Right ventricle myocardium superior (tissue), 1 donor: ENCODE data around the gene MACROD1. TPM values are rescaled to one million over a fixed set of nuclear protein-coding genes. Genes with fewer than 3 reads are reported as not detected.

Experiments used
- ATAC-seq: fragments of 200-7000 bp; cut with Tn5 transposase; one replicate; pipeline ENCODE4 v1.9.1; 2020; ENCODE audit warnings: mild to moderate bottlenecking; ENCODE audit not compliant: poor library complexity
- DNase-seq: peaks from one replicate; pipeline ENCODE4 v3.0.0-alpha.2; 2020
- intact Hi-C: fragments of 100-400 bp; cut with DNase I; formaldehyde crosslinking; loops from one replicate; pipeline ENCODE4 v1.11.2; 2022
- total RNA-seq: library from RNA; stranded (reverse); fragmentation: NEBNext Ultra II Directional; extraction: Animal tissue kit (Norgen Biotek cat#: 25700); gene quantifications from one replicate; pipeline ENCODE4 v1.2.1, GENCODE V29; 2021
- donor health status: DM: no; HTN: yes; CAD: no; lungs with severe emphysema.

MACROD1 gene
- total RNA-seq, 1 donor from 2014 or later = 124 TPM

- DNase-seq (no peak), ATAC-seq (no peak)
- intact Hi-C loops = no loop called here
These were observed 64.5 kb downstream of the MACROD1 start for GRCh38 chr11:64101461-64101860.

GRCh38 chr11:64100782-64101353, 65.0 kb downstream of the MACROD1 start:
- ATAC-seq (no peak), DNase-seq (no peak)
- intact Hi-C loops = no loop called here

DNA sequence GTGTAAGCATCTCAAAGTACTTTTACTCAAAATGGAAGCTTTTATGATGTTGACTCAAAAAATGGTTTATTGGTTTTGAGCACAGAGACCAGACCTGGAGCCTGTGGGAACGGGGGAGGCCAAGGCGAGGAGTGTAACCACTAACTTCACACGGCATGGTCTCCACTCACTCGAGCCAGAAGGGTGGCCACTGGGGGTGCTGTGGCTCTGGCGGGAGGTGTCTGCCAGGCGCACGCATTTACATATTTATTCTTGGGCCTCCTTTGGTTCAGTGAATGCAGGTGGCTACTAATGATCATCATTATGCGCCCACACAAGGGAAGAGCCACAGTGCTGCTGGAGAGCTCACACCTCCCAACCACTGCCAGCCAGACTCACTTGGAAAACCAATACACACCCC, 65.6 kb downstream of the MACROD1 start:
- ATAC-seq = no peak
- intact Hi-C loops = no loop called here
- no peak for DNase-seq

- no peak for ATAC-seq
- intact Hi-C loops = no loop called here
- no peak for DNase-seq
These were observed 66.5 kb downstream of the MACROD1 start for GRCh38 chr11:64099436-64099835.

DNA sequence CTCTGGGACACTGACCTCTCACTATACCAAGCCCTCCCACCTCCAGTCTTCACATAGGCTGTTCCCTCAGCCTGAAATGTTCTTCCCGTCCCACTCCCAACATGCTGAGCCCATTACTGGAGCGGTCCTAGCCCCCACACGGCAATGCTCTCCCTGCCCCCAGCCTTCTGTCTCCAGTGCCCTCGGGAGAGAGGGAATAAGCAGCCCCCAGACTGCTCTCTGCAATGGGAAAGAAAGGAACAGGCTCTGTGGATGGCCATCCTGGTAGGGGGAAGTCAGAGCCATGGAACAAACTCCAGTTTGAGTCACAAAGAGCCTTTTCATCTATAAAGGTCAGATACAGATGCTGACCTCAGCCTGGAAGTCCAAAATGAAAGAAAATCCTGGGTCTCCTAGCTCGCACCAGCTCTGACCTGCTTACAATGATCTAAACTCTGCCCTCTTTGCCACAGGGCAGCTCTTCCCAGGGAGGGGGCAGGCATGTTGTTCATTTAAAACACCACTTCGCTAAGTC, 67.5 kb downstream of the MACROD1 start:
- intact Hi-C loops = no loop called here
- ATAC-seq = no peak
- no peak for DNase-seq

GRCh38 chr11:64097468-64098317, 68.2 kb downstream of the MACROD1 start:
- no peak for ATAC-seq
- no peak for DNase-seq
- intact Hi-C loops = no loop called here

DNA sequence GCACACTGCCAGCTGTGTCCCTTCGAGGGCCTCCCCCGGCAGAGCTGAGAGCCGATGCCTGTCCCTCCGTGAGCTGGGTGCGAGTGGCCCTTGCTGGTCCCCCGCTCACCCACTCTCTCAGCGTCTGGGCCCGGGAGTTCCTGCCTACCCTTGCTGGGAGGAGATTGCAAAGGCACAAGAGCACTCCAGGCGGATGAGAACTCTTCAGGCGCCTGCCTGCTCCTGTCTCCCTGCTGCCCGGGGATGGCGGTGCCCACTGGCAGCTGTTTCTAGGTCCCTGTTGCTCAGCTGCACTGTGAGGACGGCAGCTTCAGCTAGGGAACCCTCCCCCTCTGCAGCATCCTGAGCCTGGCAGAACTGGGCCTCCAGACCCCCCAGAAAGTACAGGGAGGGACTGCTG, 69.1 kb downstream of the MACROD1 start:
- ATAC-seq (no peak), DNase-seq (no peak)
- intact Hi-C loops = no loop called here

- DNase-seq (no peak), ATAC-seq (no peak)
- intact Hi-C loops = no loop called here
These were observed 70.0 kb downstream of the MACROD1 start for GRCh38 chr11:64095949-64096348.

DNA sequence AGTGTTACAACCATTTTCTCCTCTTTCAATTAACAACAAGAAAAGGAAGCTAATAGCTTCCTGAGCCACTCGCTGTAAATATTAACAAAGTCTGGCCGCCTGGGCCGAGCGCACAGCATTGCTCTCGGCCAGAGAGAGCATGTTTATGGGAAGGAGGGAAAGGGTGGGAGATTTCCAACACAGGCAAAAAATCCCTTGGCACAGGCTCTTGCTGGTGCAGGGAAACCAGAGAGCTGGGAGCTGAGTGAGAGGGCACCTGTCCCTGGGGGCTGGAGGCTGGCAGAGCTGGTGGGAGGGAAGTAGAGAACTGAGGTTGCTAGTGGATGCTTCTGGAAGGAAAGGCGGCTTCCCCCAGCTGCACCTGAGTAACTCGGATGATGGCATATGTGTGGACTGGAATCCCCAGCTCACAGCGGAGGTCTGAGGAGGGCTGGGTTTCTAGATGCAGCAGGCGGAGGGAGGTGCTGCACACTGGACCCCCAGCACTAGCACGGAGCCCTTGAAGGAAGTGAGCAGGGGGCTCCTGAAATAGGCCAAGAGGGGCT, 70.6 kb downstream of the MACROD1 start:
- intact Hi-C loops = no loop called here
- ATAC-seq (no peak), DNase-seq (no peak)

DNA sequence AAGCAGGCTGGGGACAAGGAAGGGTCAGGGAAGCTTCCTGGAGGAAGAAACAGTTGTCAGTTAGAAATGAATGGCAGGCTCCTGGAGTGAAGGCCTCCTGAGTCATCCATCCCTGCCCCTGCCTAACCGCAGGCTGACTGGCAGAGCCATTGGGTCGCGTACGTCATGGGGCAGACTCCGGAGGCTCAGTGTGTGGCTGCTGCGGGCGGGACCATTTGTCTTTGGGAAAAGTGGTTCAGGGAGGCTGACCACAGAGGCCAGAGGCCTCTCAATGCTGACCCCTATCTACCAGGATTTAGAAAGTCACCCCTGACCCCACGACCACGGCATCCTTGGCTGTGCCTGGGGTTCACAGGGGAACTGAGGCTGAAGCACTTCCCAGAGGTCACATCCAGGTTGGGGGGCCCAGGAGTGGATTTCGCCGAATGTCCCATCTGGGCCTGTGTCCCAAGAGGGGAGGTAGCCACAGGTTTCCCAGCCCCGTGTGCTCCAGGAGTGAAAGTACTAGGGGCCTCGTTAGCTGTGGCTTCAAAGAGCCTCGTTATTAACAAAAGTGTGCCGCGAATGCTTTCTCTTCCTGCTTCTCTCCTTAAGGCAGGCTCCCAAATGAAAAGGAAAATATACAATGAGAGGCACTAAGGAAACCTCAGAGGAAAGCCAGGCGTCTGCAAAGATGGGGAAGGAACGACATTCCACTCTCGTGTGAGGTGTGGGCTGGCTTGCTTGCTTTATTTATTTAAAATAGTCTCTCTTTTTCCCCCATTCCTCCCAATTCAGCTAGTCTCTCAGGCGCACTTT, 71.3 kb downstream of the MACROD1 start:
- intact Hi-C loops = no loop called here
- DNase-seq (no peak), ATAC-seq (no peak)

DNA sequence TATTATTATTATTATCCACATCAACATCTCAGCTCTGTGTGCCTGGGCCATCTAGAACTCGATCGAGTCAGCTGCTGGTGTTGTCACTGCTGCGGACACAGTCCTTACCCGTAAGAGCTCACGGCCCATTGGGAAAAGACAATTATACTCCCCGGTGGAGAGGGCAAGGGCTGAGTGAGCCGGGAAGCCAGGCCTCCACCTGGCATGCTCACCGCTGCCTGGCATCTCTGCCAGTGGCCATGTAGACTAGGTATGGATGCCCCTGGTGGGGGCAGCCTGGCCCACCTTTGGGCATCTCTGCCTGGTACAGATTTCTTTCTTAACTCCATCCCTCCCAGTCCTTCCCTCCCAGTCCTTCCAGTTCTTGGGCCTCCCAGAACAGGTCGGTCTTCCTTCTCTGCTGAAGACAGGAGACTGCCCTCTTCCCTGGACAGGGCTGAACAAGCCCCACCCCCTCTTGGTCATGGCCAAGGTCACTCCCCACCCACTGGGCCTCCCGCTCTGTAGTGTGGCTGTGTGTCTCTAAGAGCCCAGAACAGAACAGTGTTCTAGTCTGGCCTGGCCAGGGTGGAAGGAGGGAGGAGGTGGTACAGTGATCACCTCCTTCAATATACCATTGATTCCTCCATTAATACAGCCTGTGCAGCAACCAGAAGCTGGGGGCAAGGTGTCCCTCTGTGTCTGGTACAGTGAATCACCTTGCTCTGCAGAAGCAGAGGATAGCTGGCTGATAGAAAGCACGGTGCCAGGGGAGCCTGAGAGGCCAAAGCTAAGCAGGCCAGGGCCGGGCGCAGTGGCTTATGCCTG, 72.5 kb downstream of the MACROD1 start:
- DNase-seq (no peak), ATAC-seq (no peak)
- intact Hi-C loops = no loop called here

GRCh38 chr11:64092761-64093136, 73.2 kb downstream of the MACROD1 start:
- ATAC-seq = no peak
- no peak for DNase-seq
- intact Hi-C loops = no loop called here

DNA sequence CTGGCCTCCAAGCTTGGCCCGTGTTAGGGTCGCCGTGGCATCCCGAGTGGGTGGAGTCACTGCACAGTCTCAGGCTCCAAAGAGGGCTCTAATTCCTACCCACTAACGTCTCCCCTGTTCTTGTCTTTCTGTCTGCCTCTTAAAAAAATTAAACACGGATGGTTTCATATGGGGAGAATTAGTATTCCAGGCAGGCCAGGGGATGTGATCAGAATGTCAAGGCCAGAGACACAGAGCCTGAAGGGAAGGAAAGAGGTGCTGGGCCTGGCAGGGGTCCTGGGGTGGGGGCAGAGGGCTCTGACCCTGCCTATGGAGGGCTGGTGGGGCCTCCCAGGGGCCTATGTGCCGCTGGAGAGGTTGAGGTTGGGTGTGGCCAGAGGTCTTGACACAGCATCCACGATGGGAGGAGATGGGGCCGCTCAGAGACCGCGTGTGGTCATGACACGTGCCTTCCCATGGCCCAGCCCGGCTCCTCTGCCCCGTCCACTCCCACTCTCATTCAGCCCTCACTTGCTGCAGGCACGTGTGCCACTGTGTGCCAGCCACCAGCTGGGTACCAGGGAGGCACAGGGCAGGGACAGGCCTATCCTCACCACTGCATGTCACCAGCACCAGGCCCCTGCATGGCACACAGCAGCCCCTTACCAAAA, 73.7 kb downstream of the MACROD1 start:
- intact Hi-C loops = no loop called here
- no peak for DNase-seq
- no peak for ATAC-seq

GRCh38 chr11:64090806-64091516, 75.0 kb downstream of the MACROD1 start:
- ATAC-seq = no peak
- intact Hi-C loops = no loop called here
- DNase-seq = no peak

DNA sequence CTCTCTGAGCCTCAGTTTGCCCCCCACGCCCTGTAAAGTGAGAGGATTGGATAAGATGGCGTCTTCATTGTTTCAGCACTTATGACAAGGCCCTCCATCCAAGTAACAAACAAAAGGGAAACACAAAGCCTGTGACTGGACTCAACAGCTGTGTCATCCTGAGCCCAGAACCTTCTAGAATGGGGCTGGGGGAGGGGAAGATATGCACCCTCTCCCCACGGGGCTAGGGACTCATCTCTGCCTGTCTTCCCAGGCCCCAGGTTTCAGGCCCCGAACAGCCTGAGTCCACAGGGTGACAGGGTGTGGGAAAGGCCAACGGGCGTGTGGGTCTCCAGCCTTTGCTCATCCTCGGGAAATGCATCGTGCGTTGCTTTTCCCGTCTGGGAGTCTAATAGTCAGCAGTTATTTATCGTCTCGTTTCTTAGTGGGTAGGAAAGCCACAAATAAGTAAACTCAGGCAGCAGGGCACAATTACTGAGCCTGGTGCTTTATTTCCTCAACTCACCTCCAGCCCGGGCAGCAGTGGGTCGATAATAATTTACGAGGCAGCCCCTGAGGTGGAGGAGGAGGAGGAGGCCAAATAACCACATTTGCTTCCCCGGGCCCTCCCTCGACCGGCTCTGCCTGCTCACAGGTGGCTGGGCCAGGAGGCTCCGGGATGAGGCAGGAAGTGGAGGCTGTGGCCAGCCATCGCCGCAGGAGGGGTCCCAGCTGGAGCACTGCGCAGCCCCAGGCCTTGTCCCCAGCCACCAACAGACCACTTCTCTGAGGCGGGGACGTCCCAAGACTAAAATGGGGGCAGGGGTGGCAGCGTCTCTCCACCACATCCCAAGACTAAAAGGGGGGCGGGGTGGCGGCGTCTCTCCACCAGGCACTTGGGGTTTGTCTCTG, 75.8 kb downstream of the MACROD1 start:
- ATAC-seq (no peak), DNase-seq (no peak)
- intact Hi-C loops = no loop called here

DNA sequence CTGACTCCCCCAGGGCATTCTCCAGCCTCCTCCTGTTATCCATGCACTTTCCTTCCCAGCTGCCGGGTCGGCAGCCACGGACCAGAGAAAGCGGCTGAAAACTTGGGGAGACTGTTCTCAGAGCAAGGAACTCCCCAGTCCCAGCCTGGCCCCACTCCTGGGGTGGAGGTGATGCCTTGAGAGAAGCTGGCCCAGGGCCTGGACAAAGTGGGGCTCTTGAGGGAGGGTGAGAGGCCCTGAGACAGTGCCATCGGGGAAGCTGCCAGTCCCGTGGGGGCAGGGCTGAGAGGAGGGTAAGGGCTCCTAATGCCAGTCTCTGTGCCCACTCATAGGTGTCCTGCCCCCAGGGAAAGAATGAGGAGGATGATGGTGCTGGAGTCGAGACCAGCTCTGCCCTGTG, 76.4 kb downstream of the MACROD1 start:
- intact Hi-C loops = no loop called here
- no peak for DNase-seq
- ATAC-seq = peak; percentile 29

- no peak for ATAC-seq
- intact Hi-C loops = no loop called here
- no peak for DNase-seq
These were observed 76.9 kb downstream of the MACROD1 start for GRCh38 chr11:64089027-64089360.
